ENCODE data around the gene LEMD2. TPM values are rescaled to one million over a fixed set of nuclear protein-coding genes. Genes with fewer than 3 reads are reported as not detected.

Gene LEMD2
- total RNA-seq, 1 experiment from 2014 or later = 65.9 TPM

- BruUV-seq (replicated peaks) = no TSS peak
- Histone ChIP-seq H3K36me3 (ENCODE audit: low read depth) (no peaks in the 10 kb centered on the region), H3K4me3 (no peak overlapping the region), H3K9me2 (ENCODE audit: insufficient read depth) (no peaks in the 10 kb centered on the region), H3K27ac (no peak overlapping the region), H2AFZ (no peak overlapping the region), H3K9me3 (ENCODE audit: insufficient read depth, low read depth) (no peaks in the 10 kb centered on the region), H3K79me2 (ENCODE audit: low read depth) (no peaks in the 10 kb centered on the region), H3K4me1 (replicated peaks; ENCODE audit: insufficient read depth) (peaks cover 17% of the 10 kb centered on the region), H3K27me3 (ENCODE audit: insufficient read depth, low read depth) (no peaks in the 10 kb centered on the region), H3F3A (ENCODE audit: insufficient read depth, low read depth) (peaks cover 9% of the 10 kb centered on the region; the same call in 1 of the 2 replicates), H3K4me2 (0 out of 2 replicates have a peak overlapping the region, but pooled peaks have one; percentile 18), H4K20me1 (ENCODE audit: insufficient read depth) (no peaks in the 10 kb centered on the region)
- intact Hi-C loops (cut with micrococcal nuclease; ENCODE audit: unreplicated experiment) = no loop called here
- ChIA-PET CTCF (interaction anchor here (0.9 to 1.6 kb wide), 5 partner anchors 11 to 60 kb away, joined by 3 to 12 read pairs (median 4); partner anchors contain the start of gene UQCC2), POLR2A (ENCODE audit: unreplicated experiment) (no interaction called here)
- no peak for DNase-seq
- TF ChIP-seq CTCF (conservative IDR thresholded peaks at IDR 0.05) = no peak
- TF ChIP-seq EZH2 (IDR thresholded peaks at IDR 0.05; ENCODE audit: low read depth) = no peak
These were observed 27.4 kb downstream of the LEMD2 start for GRCh38 chr6:33761581-33761921.

DNA sequence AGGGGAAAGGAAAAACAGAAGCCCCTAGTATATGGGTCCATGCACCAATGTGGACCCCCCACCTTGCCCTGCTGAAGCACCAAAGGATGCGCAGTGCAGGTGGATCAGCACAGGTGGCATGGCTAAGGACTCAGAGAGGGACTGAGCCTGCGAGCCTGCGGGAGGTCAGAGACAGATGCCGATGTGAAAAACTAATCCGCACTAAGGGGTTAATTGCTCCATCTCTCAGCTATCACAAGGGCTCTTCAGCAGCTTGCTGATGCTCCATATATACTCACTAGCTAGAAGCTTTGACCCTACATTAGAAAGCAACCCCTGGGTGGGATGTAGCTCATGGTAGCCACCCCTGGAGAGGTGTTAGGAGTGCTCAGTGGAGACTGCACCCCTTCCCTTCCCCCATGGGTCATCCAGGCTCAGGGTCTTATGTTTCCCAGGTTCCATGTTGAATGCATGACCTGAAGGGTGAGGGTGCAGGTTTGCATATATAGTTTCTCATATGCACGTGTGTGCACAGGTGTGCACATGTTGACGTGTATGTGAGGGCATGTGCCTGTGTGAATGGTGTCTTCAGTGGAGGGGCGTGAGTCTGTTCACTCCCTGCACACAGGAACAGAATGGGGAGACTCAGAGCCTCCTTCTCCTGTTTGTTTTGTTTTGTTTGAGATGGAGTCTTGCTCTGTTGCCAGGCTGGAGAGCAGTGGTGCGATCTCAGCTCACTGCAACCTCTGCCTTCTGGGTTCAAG lies 28.9 kb downstream of the LEMD2 start:
- intact Hi-C loops (cut with micrococcal nuclease; ENCODE audit: unreplicated experiment) = no loop called here

DNA sequence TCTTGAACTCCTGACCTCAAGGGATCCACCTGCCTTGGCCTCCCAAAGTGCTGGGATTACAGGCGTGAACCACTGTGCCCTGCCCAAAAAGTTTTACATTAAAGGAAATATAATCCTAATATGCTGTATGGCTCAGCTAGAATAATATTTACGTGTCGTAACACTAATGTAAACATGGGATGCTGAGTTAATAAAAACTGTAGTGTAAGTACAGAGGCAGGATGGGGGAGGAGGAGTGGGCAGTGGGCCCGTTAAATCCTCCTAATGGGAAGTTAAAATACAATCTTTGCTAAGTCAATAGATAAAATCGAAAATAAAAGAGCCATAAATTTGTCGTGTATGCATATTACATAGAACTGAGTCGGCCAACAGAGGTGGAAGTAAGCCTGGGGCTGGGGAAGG lies 30.1 kb downstream of the LEMD2 start:
- Histone ChIP-seq H2AFZ (no peak overlapping the region), H3K4me3 (no peak overlapping the region), H4K20me1 (ENCODE audit: insufficient read depth) (no peaks in the 10 kb centered on the region), H3K79me2 (ENCODE audit: low read depth) (no peaks in the 10 kb centered on the region), H3K36me3 (ENCODE audit: low read depth) (no peaks in the 10 kb centered on the region), H3K9me2 (ENCODE audit: insufficient read depth) (no peaks in the 10 kb centered on the region), H3K27ac (no peak overlapping the region), H3K4me2 (no peak overlapping the region), H3F3A (ENCODE audit: insufficient read depth, low read depth) (peaks cover 9% of the 10 kb centered on the region; the same call in 1 of the 2 replicates), H3K27me3 (ENCODE audit: insufficient read depth, low read depth) (no peaks in the 10 kb centered on the region), H3K9me3 (ENCODE audit: insufficient read depth, low read depth) (no peaks in the 10 kb centered on the region), H3K4me1 (replicated peaks; ENCODE audit: insufficient read depth) (peaks cover 30% of the 10 kb centered on the region)
- CTCF ChIA-PET = no interaction called here
- intact Hi-C loops (cut with micrococcal nuclease; ENCODE audit: unreplicated experiment) = no loop called here
- POLR2A ChIA-PET (ENCODE audit: unreplicated experiment) = no interaction called here
- DNase-seq = no peak
- BruUV-seq (replicated peaks) = no TSS peak
- TF ChIP-seq EZH2 (IDR thresholded peaks at IDR 0.05; ENCODE audit: low read depth) = no peak
- no peak for TF ChIP-seq CTCF (conservative IDR thresholded peaks at IDR 0.05)

More for the DNA sequence above, 28.9 kb downstream of the LEMD2 start:
- no TSS peak for BruUV-seq (replicated peaks)
- H3K4me3 ChIP-seq = no peak overlapping the region
- no peaks in the 10 kb centered on the region for H3K79me2 ChIP-seq (ENCODE audit: low read depth)
- peaks cover 9% of the 10 kb centered on the region; the same call in 1 of the 2 replicates for H3F3A ChIP-seq (ENCODE audit: insufficient read depth, low read depth)
- CTCF ChIA-PET = interaction anchor here (0.7 to 1.2 kb wide), 2 partner anchors 14 to 49 kb away, joined by 4 to 7 read pairs; partner anchors contain the start of genes IP6K3 and UQCC2
- H2AFZ ChIP-seq = no peak overlapping the region
- H3K4me2 ChIP-seq = no peak overlapping the region
- H3K9me2 ChIP-seq (ENCODE audit: insufficient read depth) = no peaks in the 10 kb centered on the region
- no peak overlapping the region for H3K27ac ChIP-seq
- TF ChIP-seq EZH2 (IDR thresholded peaks at IDR 0.05; ENCODE audit: low read depth) (no peak), CTCF (conservative IDR thresholded peaks at IDR 0.05) (no peak)
- H3K4me1 ChIP-seq (replicated peaks; ENCODE audit: insufficient read depth) = peaks cover 26% of the 10 kb centered on the region
- POLR2A ChIA-PET (ENCODE audit: unreplicated experiment) = interaction anchor here (0.6 kb wide), 1 partner anchor 9 kb away, joined by 5 read pairs; no protein-coding TSS in a partner anchor
- H3K27me3 ChIP-seq (ENCODE audit: insufficient read depth, low read depth) = no peaks in the 10 kb centered on the region
- H4K20me1 ChIP-seq (ENCODE audit: insufficient read depth) = no peaks in the 10 kb centered on the region
- H3K9me3 ChIP-seq (ENCODE audit: insufficient read depth, low read depth) = no peaks in the 10 kb centered on the region
- H3K36me3 ChIP-seq (ENCODE audit: low read depth) = no peaks in the 10 kb centered on the region
- no peak for DNase-seq

Measured in PC-9 (cell line).